Measurements from ENCODE around the gene ADAM33.

DNA sequence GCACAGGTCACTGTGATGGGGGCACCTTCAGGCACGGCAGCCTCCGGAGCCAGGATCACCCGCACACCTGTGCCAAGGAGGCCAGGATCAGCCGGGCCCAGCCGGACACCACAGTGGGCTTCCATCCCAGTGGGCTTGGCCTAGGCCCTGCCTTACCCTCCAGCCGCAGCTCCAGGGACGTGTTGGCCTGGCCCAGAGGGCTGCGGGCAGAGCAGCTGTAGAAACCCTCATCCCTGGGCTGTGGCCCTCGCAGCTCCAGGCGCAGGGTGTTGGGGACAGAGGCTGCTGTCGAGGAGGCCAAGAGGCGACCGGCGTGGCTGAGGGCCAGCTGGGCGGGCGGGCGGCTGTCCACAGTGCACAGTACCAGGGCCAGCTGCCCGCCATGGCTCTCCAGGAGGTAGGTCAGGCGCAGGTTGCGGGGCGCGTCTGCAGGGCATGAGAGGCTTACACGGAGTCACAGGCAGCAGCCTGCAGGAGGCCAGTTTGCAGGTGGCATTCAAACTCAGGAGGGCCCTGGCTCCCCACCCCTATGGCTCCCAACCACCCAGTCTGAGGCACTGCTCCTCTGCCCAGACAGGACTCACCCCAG lies 11.0 kb upstream of the ADAM33 start:
- TF ChIP-seq, protein P1, sequence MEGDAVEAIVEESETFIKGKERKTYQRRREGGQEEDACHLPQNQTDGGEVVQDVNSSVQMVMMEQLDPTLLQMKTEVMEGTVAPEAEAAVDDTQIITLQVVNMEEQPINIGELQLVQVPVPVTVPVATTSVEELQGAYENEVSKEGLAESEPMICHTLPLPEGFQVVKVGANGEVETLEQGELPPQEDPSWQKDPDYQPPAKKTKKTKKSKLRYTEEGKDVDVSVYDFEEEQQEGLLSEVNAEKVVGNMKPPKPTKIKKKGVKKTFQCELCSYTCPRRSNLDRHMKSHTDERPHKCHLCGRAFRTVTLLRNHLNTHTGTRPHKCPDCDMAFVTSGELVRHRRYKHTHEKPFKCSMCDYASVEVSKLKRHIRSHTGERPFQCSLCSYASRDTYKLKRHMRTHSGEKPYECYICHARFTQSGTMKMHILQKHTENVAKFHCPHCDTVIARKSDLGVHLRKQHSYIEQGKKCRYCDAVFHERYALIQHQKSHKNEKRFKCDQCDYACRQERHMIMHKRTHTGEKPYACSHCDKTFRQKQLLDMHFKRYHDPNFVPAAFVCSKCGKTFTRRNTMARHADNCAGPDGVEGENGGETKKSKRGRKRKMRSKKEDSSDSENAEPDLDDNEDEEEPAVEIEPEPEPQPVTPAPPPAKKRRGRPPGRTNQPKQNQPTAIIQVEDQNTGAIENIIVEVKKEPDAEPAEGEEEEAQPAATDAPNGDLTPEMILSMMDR (IDR thresholded peaks at IDR 0.05) = no peak
- TF ChIP-seq POLR2A (IDR thresholded peaks at IDR 0.05) (no peak), POLR2AphosphoS5 (IDR thresholded peaks at IDR 0.05) (no peak)
